Colonic mucosa (tissue), 4 donors: Measurements from ENCODE around the gene ARAP2. TPM values are rescaled to one million over a fixed set of nuclear protein-coding genes. Genes with fewer than 3 reads are reported as not detected.

ENCODE experiments used
- DNase-seq: peaks from one replicate; pipeline ENCODE4 v3.0.0-alpha.2; 2020
- H3K27ac ChIP-seq: fragments of 200-600 bp; one replicate; pipeline ENCODE4 v1.8.0; 2021
- H3K27me3 ChIP-seq: fragments of 200-600 bp; one replicate; pipeline ENCODE4 v1.8.0; 2021
- H3K36me3 ChIP-seq: fragments of 200-600 bp; one replicate; pipeline ENCODE4 v1.8.0; 2021
- H3K4me1 ChIP-seq: fragments of 200-600 bp; one replicate; pipeline ENCODE4 v1.8.0; 2021; ENCODE audit warnings: mild to moderate bottlenecking
- H3K4me3 ChIP-seq: fragments of 200-600 bp; one replicate; pipeline ENCODE4 v1.8.0; 2021
- H3K9ac ChIP-seq, 2 donors: one replicate each; pipeline ENCODE4 v1.7.0; 2013; ENCODE audit warnings: control low read depth in 2 of 2, low read depth in 2 of 2, low read length in 2 of 2
- H3K9me3 ChIP-seq: fragments of 200-600 bp; one replicate; pipeline ENCODE4 v1.8.0; 2021
- CTCF ChIP-seq: fragments of 200-600 bp; IDR thresholded peaks from one replicate; pipeline ENCODE4 v1.8.0; 2022; ENCODE audit warnings: antibody characterized with exemption, mild to moderate bottlenecking
- intact Hi-C: fragments of 100-400 bp; cut with DNase I; formaldehyde crosslinking; loops from one replicate; pipeline ENCODE4 v1.14.1; 2022
- total RNA-seq, 2 donors: library from RNA; stranded (reverse); fragmentation: NEBNext Ultra II Directional in 1 of 2; extraction: Animal tissue kit (Norgen Biotek cat#: 25700) in 1 of 2; gene quantifications; one replicate each; pipeline ENCODE4 v1.2.1, GENCODE V29; 2021
- donor health status: healthy.
- donor health status: DM: no; HTN: no; CAD: no.
- donor health status: DM: no; HTN: no; CAD: no.

Gene ARAP2
- total RNA-seq, 2 donors from 2014 or later: 10.7 to 19.3 TPM

- no peak for TF ChIP-seq CTCF
- H3K36me3 ChIP-seq: no peaks in the 10 kb centered on the region
- no peaks in the 10 kb centered on the region for H3K27me3 ChIP-seq
- H3K27ac ChIP-seq: no peak overlapping the region
- no peaks in the 10 kb centered on the region for H3K9me3 ChIP-seq
- intact Hi-C loops: no loop called here
- no peak for DNase-seq
- no peak overlapping the region for H3K9ac ChIP-seq
- no peak overlapping the region for H3K4me3 ChIP-seq
- no peaks in the 10 kb centered on the region for H3K4me1 ChIP-seq
Measured at GRCh38 chr4:36177946-36178345, 66.4 kb downstream of the ARAP2 start.

GRCh38 chr4:36174570-36174969 lies 69.7 kb downstream of the ARAP2 start:
- no peaks in the 10 kb centered on the region for H3K9me3 ChIP-seq
- no peaks in the 10 kb centered on the region for H3K4me1 ChIP-seq
- no peaks in the 10 kb centered on the region for H3K36me3 ChIP-seq
- no peak overlapping the region for H3K27ac ChIP-seq
- no peak overlapping the region for H3K4me3 ChIP-seq
- no peak for DNase-seq
- H3K9ac ChIP-seq: no peak overlapping the region
- H3K27me3 ChIP-seq: no peaks in the 10 kb centered on the region
- intact Hi-C loops: no loop called here
- TF ChIP-seq CTCF: no peak

DNA sequence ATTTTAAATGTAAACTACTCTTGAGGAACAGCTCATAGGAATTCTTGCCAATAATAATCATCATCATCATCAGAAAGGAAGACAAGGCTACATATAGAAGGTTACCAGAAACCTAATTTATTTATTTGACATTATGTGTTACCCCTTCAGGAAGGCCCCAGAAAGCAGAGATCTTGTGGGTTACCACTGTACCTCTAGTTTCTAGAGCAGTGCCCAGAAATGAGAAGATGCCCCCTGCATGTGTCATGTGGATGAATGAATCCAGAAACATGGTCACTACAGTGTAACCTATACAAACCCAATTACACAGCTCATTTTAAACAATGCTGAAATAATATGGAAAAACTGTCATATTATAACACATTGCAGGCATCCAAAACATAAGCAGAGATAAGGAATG lies 70.4 kb downstream of the ARAP2 start:
- H3K4me1 ChIP-seq: no peaks in the 10 kb centered on the region
- H3K27me3 ChIP-seq: no peaks in the 10 kb centered on the region
- H3K9me3 ChIP-seq: no peaks in the 10 kb centered on the region
- H3K9ac ChIP-seq: no peak overlapping the region
- H3K36me3 ChIP-seq: no peaks in the 10 kb centered on the region
- no peak for TF ChIP-seq CTCF
- intact Hi-C loops: no loop called here
- H3K4me3 ChIP-seq: no peak overlapping the region
- DNase-seq: no peak
- no peak overlapping the region for H3K27ac ChIP-seq

- Histone ChIP-seq H3K36me3 (no peaks in the 10 kb centered on the region), H3K4me3 (no peak overlapping the region), H3K4me1 (no peaks in the 10 kb centered on the region), H3K27ac (no peak overlapping the region), H3K9ac (no peak overlapping the region), H3K9me3 (no peaks in the 10 kb centered on the region), H3K27me3 (no peaks in the 10 kb centered on the region)
- intact Hi-C loops: no loop called here
- no peak for DNase-seq
- TF ChIP-seq CTCF: no peak
Measured at GRCh38 chr4:36172656-36173055, 71.7 kb downstream of the ARAP2 start.

GRCh38 chr4:36168127-36168878 lies 76.0 kb downstream of the ARAP2 start:
- no peak for DNase-seq
- intact Hi-C loops: no loop called here
- H3K4me1 ChIP-seq: no peaks in the 10 kb centered on the region
- no peaks in the 10 kb centered on the region for H3K27me3 ChIP-seq
- H3K4me3 ChIP-seq: no peak overlapping the region
- no peak overlapping the region for H3K27ac ChIP-seq
- no peak overlapping the region for H3K9ac ChIP-seq
- H3K9me3 ChIP-seq: no peaks in the 10 kb centered on the region
- no peaks in the 10 kb centered on the region for H3K36me3 ChIP-seq
- TF ChIP-seq CTCF: no peak
